Fibroblast of lung (primary cell): ENCODE results near the gene STX11. TPM values are rescaled to one million over a fixed set of nuclear protein-coding genes. Genes with fewer than 3 reads are reported as not detected.

Source experiments
- DNase-seq, 2 donors: peaks; one replicate each; pipeline versions ENCODE4 v3.0.0 to v3.0.0-alpha.2; 2010; ENCODE audit warnings: low read depth in 2 of 2
- H2AFZ ChIP-seq: 2 replicates; pipeline ENCODE4 v1.5.1; 2012; ENCODE audit warnings: low read length, control low read depth, inconsistent platforms
- H3K27ac ChIP-seq: 2 replicates; pipeline ENCODE4 v1.5.1; 2011; ENCODE audit warnings: low read length, control low read depth; ENCODE audit not compliant: insufficient read depth
- H3K27me3 ChIP-seq: 2 replicates; pipeline ENCODE4 v1.5.1; 2011; ENCODE audit warnings: mild to moderate bottlenecking, low read length; ENCODE audit not compliant: control insufficient read depth, insufficient read depth
- H3K36me3 ChIP-seq: 2 replicates; pipeline ENCODE4 v1.5.1; 2011; ENCODE audit warnings: low read length; ENCODE audit not compliant: control insufficient read depth, insufficient read depth
- H3K4me1 ChIP-seq: 2 replicates; pipeline ENCODE4 v1.5.1; 2011; ENCODE audit warnings: low read length; ENCODE audit not compliant: control insufficient read depth, insufficient read depth; ENCODE audit errors: extremely low read depth
- H3K4me2 ChIP-seq: 2 replicates; pipeline ENCODE4 v1.5.1; 2011; ENCODE audit warnings: low read length, control low read depth; ENCODE audit not compliant: insufficient read depth; ENCODE audit errors: extremely low read depth
- H3K4me3 ChIP-seq, 4 experiments: fragments of 200-600 bp in 1 of 4; sonication (generic) in 1 of 4; replicated peaks in 1 of 4; 2 replicates each; pipeline ENCODE4 v1.5.1; 2011 to 2016; ENCODE audit warnings: low read length in 4 of 4, low read depth in 3 of 4, mild to moderate bottlenecking in 3 of 4, control low read depth in 2 of 4, inconsistent platforms in 1 of 4, mixed read lengths in 1 of 4; ENCODE audit not compliant: insufficient read depth in 1 of 4; ENCODE audit errors: control extremely low read depth in 1 of 4
- H3K79me2 ChIP-seq: 2 replicates; pipeline ENCODE4 v1.5.1; 2012; ENCODE audit warnings: mild to moderate bottlenecking, low read length, inconsistent platforms; ENCODE audit not compliant: control insufficient read depth, insufficient read depth
- H3K9ac ChIP-seq: 2 replicates; pipeline ENCODE4 v1.5.1; 2011; ENCODE audit warnings: mild to moderate bottlenecking, low read length, control low read depth; ENCODE audit not compliant: insufficient read depth
- H3K9me3 ChIP-seq: 2 replicates; pipeline ENCODE4 v1.5.1; 2012; ENCODE audit warnings: low read depth, low read length; ENCODE audit not compliant: control insufficient read depth, insufficient read depth
- H4K20me1 ChIP-seq: 2 replicates; pipeline ENCODE4 v1.5.1; 2011; ENCODE audit warnings: low read length; ENCODE audit not compliant: control insufficient read depth, insufficient read depth; ENCODE audit errors: extremely low read depth
- CTCF ChIP-seq, 2 donors: IDR thresholded peaks in 1 of 2; conservative IDR thresholded peaks in 1 of 2; 1 replicate in 1 of 2; 2 replicates in 1 of 2; pipeline ENCODE4 v1.5.1; 2011 to 2012; ENCODE audit warnings: low read length in 2 of 2, control low read depth in 1 of 2, inconsistent platforms in 1 of 2, low read depth in 1 of 2, mild to moderate bottlenecking in 1 of 2
- EZH2 ChIP-seq: IDR thresholded peaks from 2 replicates; pipeline ENCODE4 v1.5.1; 2012; ENCODE audit warnings: low read length, control low read depth, mild to moderate bottlenecking; ENCODE audit errors: missing control alignments
- polyA plus RNA-seq, 2 donors: library from polyadenylated mRNA; depleted of rRNA in 1 of 2; stranded (reverse) in 1 of 2; unstranded in 1 of 2; fragments of >200 nt; gene quantifications; 2 replicates each; pipeline ENCODE4 v1.2.1, GENCODE V29; 2011 to 2012; ENCODE audit warnings: missing spikeins in 1 of 2
- total RNA-seq: library from RNA; depleted of rRNA; stranded (reverse); fragments of >200 nt; gene quantifications from 2 replicates; pipeline ENCODE4 v1.2.1, GENCODE V29; 2014

STX11 gene
- total and polyA plus RNA-seq, 2 donors (not counting 1 experiment from before 2014, with no cell fraction given), result 0.33 to 6.6 TPM

- Histone ChIP-seq H4K20me1 (no peaks in the 10 kb centered on the region), H3K4me3 (no peak overlapping the region), H3K27ac (no peak overlapping the region), H2AFZ (no peak overlapping the region), H3K4me2 (no peak overlapping the region), H3K9me3 (no peaks in the 10 kb centered on the region), H3K79me2 (no peaks in the 10 kb centered on the region), H3K36me3 (no peaks in the 10 kb centered on the region), H3K9ac (no peak overlapping the region), H3K27me3 (no peaks in the 10 kb centered on the region), H3K4me1 (peaks cover 4% of the 10 kb centered on the region)
- TF ChIP-seq CTCF (conservative IDR thresholded peaks at IDR 0.05 in 1 of 2, IDR thresholded peaks at IDR 0.05 in 1 of 2; ENCODE audit: low read depth in 1 of 2, low read length in 2 of 2) (no peak), EZH2 (no peak)
- peak in 1 of 2 donors; percentile 30 for DNase-seq
Observed at GRCh38 chr6:144194293-144194810, 44.0 kb downstream of the STX11 start.

- no peaks in the 10 kb centered on the region for H4K20me1 ChIP-seq
- no peaks in the 10 kb centered on the region for H3K79me2 ChIP-seq
- H3K9me3 ChIP-seq, result no peaks in the 10 kb centered on the region
- peak; percentile 50 to 77 for DNase-seq
- no peaks in the 10 kb centered on the region for H3K27me3 ChIP-seq
- H3K27ac ChIP-seq, result no peak overlapping the region
- no peak overlapping the region for H2AFZ ChIP-seq
- no peaks in the 10 kb centered on the region for H3K36me3 ChIP-seq
- no peak overlapping the region for H3K4me3 ChIP-seq
- no peak for TF ChIP-seq CTCF (conservative IDR thresholded peaks at IDR 0.05 in 1 of 2, IDR thresholded peaks at IDR 0.05 in 1 of 2; ENCODE audit: low read depth in 1 of 2, low read length in 2 of 2)
- TF ChIP-seq EZH2, result no peak
- H3K4me1 ChIP-seq, result peaks cover 4% of the 10 kb centered on the region
- peak overlapping the region; percentile 13 for H3K4me2 ChIP-seq
- no peak overlapping the region for H3K9ac ChIP-seq
Observed at GRCh38 chr6:144195671-144196270, 45.5 kb downstream of the STX11 start.

- TF ChIP-seq CTCF (conservative IDR thresholded peaks at IDR 0.05 in 1 of 2, IDR thresholded peaks at IDR 0.05 in 1 of 2; ENCODE audit: low read depth in 1 of 2, low read length in 2 of 2) (no peak), EZH2 (no peak)
- Histone ChIP-seq H3K4me2 (no peak overlapping the region), H3K9ac (no peak overlapping the region), H4K20me1 (no peaks in the 10 kb centered on the region), H3K36me3 (no peaks in the 10 kb centered on the region), H3K79me2 (no peaks in the 10 kb centered on the region), H3K4me3 (no peak overlapping the region), H2AFZ (no peak overlapping the region), H3K9me3 (peaks cover 2% of the 10 kb centered on the region), H3K27ac (no peak overlapping the region), H3K4me1 (peaks cover 4% of the 10 kb centered on the region), H3K27me3 (no peaks in the 10 kb centered on the region)
- no peak for DNase-seq
Observed at GRCh38 chr6:144197919-144198318, 47.6 kb downstream of the STX11 start.
